Activated naive CD4-positive, alpha-beta T cell treated with anti-CD3 and anti-CD28 coated beads, Interleukin-2, amount 50 U/mL, for 16 hours (primary cell): ENCODE measurements around the gene SMYD2.

Source experiments
- DNase-seq: peaks from one replicate; pipeline ENCODE4 v3.0.0-alpha.2; 2020

The SMYD2 gene

GRCh38 chr1:214306269-214306668, 25.3 kb downstream of the SMYD2 start:
- no peak for DNase-seq

- no peak for DNase-seq
These were observed 29.1 kb downstream of the SMYD2 start for GRCh38 chr1:214310010-214310409.

GRCh38 chr1:214310777-214311690, 30.1 kb downstream of the SMYD2 start:
- no peak for DNase-seq

GRCh38 chr1:214312530-214313051, 31.6 kb downstream of the SMYD2 start:
- no peak for DNase-seq

GRCh38 chr1:214314178-214314843, 33.4 kb downstream of the SMYD2 start:
- DNase-seq, result no peak

GRCh38 chr1:214316593-214316992, 35.6 kb downstream of the SMYD2 start:
- no peak for DNase-seq

GRCh38 chr1:214317300-214317699, 36.3 kb downstream of the SMYD2 start:
- no peak for DNase-seq

GRCh38 chr1:214317734-214318133, 36.8 kb downstream of the SMYD2 start:
- DNase-seq, result no peak

- no peak for DNase-seq
These were observed 37.4 kb downstream of the SMYD2 start for GRCh38 chr1:214318356-214318755.

GRCh38 chr1:214318956-214319736, 38.2 kb downstream of the SMYD2 start:
- DNase-seq, result no peak

- DNase-seq, result no peak
These were observed 39.0 kb downstream of the SMYD2 start for GRCh38 chr1:214319938-214320337.

GRCh38 chr1:214321705-214322453, 40.9 kb downstream of the SMYD2 start:
- DNase-seq, result no peak

- no peak for DNase-seq
These were observed 44.2 kb downstream of the SMYD2 start for GRCh38 chr1:214324896-214325800.

- DNase-seq, result no peak
These were observed 45.4 kb downstream of the SMYD2 start for GRCh38 chr1:214326406-214326805.

GRCh38 chr1:214327514-214327913, 46.6 kb downstream of the SMYD2 start:
- DNase-seq, result no peak

- peak; percentile 76 for DNase-seq
These were observed 48.0 kb downstream of the SMYD2 start for GRCh38 chr1:214328770-214329469.

- no peak for DNase-seq
These were observed 48.7 kb downstream of the SMYD2 start for GRCh38 chr1:214329470-214330220.

- no peak for DNase-seq
These were observed 49.3 kb downstream of the SMYD2 start for GRCh38 chr1:214330222-214330621.

GRCh38 chr1:214330715-214331114, 49.8 kb downstream of the SMYD2 start:
- no peak for DNase-seq

GRCh38 chr1:214331180-214331579, 50.2 kb downstream of the SMYD2 start:
- DNase-seq, result no peak
